CD4-positive, alpha-beta T cell treated with Interleukin-6 at 100 ng/mL for 8 hours (primary cell): ENCODE measurements around the gene COMT.

Experiments used
- DNase-seq: peaks from one replicate; pipeline ENCODE4 v3.0.0-alpha.2; 2020; ENCODE audit warnings: mixed read lengths, low spot score

COMT gene

GRCh38 chr22:20012741-20013331 lies 71.3 kb downstream of the COMT start:
- no peak for DNase-seq

DNA sequence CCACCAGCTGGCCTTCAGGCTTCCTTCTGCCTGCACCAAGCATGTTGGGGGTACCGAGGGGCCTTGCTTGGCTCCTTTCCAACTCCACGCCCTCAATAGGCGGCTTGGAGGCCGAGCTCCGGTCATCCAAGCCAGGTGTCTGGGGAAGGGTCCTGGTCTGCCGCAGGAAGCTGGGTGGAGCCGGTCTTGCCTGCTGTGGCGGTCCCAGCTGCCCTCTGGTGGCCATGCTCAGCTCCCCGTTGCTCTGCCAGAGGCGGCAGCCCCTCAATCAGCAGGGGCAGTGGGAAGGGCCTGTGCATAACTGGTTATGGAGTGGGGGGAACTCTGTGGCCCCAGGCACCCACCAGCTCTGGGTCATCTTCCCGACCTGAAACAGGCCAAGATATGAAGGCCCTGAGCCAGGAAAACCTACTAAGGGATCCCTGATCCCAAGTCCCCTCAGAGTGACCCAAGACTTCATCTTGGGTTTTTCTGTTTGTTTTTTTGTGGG lies 71.9 kb downstream of the COMT start:
- DNase-seq = peak; percentile 13

- no peak for DNase-seq
Measured at GRCh38 chr22:20014526-20015186, 73.1 kb downstream of the COMT start.

DNA sequence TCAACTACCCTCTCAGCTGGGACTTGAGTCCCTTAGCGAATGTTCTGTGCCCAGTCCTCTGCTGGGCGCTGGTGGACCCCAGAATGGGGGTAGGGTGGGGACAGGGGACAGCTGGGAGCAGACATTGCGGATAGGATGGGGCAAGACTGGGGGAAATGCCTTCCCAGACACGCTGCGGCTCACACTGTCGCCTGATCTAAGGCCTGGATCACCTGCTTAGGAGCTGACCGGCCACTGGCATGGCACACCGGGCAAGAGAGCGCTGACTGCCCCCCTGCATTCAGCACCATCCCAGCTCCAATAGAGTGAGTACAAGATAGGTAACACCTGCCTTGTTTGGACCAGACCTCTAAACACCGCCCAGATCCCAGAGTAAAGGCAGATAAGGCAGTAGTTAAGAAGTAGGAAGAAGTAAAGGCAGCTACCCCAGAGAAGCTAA lies 73.6 kb downstream of the COMT start:
- DNase-seq = no peak

DNA sequence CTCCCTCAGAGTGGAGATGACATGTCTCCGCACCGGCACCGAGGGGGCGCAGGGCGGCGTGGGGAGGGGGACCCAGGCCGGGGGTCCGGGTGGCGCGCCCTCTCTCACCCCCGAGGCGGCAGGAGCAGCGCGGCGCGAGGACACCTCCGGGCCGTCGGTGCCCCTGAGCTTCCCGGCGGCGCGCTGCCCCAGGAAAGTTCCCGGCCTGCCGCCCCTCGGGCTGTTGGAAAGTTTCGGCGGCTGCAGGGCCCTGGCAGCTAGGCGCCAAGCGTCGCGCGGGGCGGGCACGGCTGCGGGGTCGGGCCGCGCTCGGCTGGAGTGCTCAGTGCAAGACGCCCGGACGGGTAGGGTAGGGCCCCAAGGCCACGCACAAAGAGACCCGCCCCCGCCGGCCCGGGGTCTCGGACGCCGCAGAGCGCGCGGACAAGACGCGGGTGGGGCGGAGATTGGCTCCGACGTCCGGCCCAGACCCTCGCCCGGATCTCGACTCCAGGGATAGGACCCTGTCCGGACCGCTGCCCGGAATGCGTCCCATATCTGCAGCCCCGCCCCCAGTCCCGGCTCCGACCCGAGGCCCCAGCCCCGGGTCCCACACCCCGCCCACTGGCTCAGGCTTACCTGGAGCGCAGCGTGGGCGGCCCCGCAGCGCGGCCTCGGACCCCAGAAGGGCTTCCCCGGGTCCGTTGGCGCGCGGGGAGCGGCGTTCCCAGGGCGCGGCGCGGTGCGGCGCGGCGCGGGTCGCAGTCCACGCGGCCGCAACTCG lies 74.6 kb downstream of the COMT start:
- DNase-seq = no peak

- peak; percentile 87 for DNase-seq
Measured at GRCh38 chr22:20016734-20017621, 75.4 kb downstream of the COMT start, which contains the start of gene ARVCF. TSS of gene ARVCF (minus strand) at chr22:20016823. CDS start at chr22:19990794, 26,029 bp downstream.

GRCh38 chr22:20017622-20017958 lies 76.0 kb downstream of the COMT start:
- no peak for DNase-seq

GRCh38 chr22:20018001-20018400 lies 76.4 kb downstream of the COMT start:
- no peak for DNase-seq
